Lower leg skin (tissue), 4 donors: ENCODE results near the gene VPS33A. TPM values are rescaled to one million over a fixed set of nuclear protein-coding genes. Genes with fewer than 3 reads are reported as not detected.
A peak's percentile ranks its signal among the peaks of the same experiment; 100 is the strongest.

ENCODE experiments used
- DNase-seq, 2 donors: peaks; one replicate each; pipeline ENCODE4 v3.0.0-alpha.2; 2019; ENCODE audit warnings: low spot score in 2 of 2
- H3K4me3 ChIP-seq: fragments of 200-600 bp; sonication (generic); 2 replicates; pipeline ENCODE4 v1.5.1; 2017; ENCODE audit warnings: mild to moderate bottlenecking, low read depth; ENCODE audit not compliant: poor library complexity, severe bottlenecking
- POLR2A ChIP-seq, 2 donors: fragments of 450-650 bp; IDR thresholded peaks; one replicate each; pipeline ENCODE4 v1.6.1; 2016 to 2017; ENCODE audit warnings: antibody characterized with exemption in 2 of 2, mild to moderate bottlenecking in 1 of 2, moderate library complexity in 1 of 2
- WGBS, 2 donors: methylation state at CpG; one replicate each; pipeline ENCODE4 v1.1.5; 2018; 5-methylcytosine and 5-hydroxymethylcytosine counted together
- intact Hi-C: fragments of 100-400 bp; cut with DNase I; formaldehyde crosslinking; loops from one replicate; pipeline ENCODE4 v1.15.0; 2023; ENCODE audit warnings: low total_unique reads
- total RNA-seq, 4 donors: library from RNA; depleted of rRNA; stranded (reverse); fragments of >200 nt; gene quantifications; one replicate each; pipeline ENCODE4 v1.1.0, GENCODE V29; 2016
- TF ChIP-seq, protein P1 (sequence below), 3 donors: fragments of 450-650 bp; IDR thresholded peaks; one replicate each; pipeline ENCODE4 v1.5.1; 2016; ENCODE audit warnings: antibody characterized with exemption in 3 of 3, mild to moderate bottlenecking in 3 of 3, moderate library complexity in 2 of 3

The VPS33A gene
- total RNA-seq, 4 donors from 2014 or later: 13.5 to 22.4 (median 17.3) TPM

DNA sequence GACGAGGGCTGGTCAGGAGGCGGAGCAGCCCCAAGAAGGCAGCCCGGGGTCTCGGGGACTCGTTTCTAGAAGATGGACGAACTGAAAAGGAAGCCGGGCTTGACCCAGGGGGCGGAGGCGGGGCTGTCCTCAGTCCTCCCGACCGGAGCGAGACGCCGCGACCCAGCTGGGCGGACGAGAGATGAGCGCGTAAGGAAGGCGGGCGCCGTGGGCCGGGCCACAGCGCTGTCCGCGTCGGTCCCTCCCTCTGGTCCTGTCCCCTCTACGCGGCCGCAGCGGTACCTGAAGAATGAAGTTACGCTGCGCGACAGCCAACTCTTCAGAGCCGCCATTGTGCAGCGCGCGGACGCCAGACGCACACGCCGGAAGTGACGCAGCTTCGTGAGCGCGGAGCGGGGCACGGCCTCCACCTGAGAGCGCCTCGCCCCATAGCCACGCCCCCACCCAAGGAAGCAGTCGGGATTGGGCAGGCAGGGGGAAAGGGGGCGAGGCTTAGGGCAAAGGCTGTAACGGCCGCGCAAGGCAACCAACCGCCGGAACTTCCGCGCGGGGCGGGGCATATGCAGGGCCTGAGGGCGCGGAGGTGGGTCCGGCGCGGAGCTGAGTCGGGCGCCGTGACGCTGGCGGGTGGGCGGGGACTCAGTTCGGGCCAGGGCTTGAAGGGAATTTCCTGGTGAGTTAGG, 40.5 kb downstream of the VPS33A start, which contains the start of gene DIABLO:
DIABLO (minus strand) TSS at position 370 of the 683 bp plus-strand sequence; CDS start at position 332, 38 bp downstream.
- intact Hi-C loops: no loop called here
- TF ChIP-seq POLR2A (IDR thresholded peaks at IDR 0.05): peak in 1 of 2 donors; percentile 86
- TF ChIP-seq, protein P1, sequence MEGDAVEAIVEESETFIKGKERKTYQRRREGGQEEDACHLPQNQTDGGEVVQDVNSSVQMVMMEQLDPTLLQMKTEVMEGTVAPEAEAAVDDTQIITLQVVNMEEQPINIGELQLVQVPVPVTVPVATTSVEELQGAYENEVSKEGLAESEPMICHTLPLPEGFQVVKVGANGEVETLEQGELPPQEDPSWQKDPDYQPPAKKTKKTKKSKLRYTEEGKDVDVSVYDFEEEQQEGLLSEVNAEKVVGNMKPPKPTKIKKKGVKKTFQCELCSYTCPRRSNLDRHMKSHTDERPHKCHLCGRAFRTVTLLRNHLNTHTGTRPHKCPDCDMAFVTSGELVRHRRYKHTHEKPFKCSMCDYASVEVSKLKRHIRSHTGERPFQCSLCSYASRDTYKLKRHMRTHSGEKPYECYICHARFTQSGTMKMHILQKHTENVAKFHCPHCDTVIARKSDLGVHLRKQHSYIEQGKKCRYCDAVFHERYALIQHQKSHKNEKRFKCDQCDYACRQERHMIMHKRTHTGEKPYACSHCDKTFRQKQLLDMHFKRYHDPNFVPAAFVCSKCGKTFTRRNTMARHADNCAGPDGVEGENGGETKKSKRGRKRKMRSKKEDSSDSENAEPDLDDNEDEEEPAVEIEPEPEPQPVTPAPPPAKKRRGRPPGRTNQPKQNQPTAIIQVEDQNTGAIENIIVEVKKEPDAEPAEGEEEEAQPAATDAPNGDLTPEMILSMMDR (IDR thresholded peaks at IDR 0.05): no peak
- 0 to 1% methylated on average over 46 to 70 of the region's 74 CpGs for WGBS, 2 donors
- DNase-seq: peak; percentile 99 to 100
- H3K4me3 ChIP-seq: peak within 1 kb of the TSS; percentile 91

DNA sequence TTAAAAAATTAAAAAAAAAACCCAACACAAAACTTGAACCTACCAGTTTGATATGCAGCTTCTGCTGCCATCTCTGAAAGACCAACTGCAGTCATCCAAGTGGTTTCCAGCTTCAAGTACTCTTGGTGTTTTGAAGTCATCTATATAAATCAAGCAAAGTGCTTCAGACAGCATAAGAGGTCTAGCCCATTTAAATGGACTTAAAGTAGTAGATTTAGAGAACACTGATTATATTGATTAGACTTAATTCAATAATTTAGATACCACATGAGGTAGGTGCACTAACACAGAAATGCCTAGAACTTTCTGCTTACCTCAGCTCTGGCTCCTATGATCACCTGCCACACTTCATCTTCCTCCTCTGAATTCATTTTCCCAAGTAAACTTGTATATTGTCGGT, 49.8 kb downstream of the VPS33A start:
- DNase-seq: no peak
- no peak for TF ChIP-seq POLR2A (IDR thresholded peaks at IDR 0.05)
- TF ChIP-seq, protein P1 (IDR thresholded peaks at IDR 0.05): no peak
- 97 to 98% methylated on average over 1 of the region's 1 CpG for WGBS, 2 donors
- H3K4me3 ChIP-seq: no peak overlapping the region
- intact Hi-C loops: no loop called here

DNA sequence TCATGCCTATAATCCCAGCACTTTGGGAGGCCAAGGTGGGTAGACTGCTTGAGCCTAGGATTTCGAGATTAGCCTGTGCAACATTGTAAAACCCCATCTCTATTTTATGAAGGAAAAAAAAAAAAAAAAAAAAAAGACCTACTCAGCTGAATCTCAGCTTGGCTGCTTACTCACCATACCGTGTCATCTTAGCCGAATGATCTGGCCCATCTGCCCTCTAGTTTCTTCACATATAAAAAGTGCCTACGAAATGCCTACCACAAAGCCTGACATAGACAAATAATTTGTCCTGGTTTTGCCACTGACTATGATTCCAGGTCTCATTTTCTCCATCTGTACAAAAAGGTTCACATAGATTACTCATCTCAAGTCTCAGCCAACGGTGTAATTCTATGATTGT, 50.5 kb downstream of the VPS33A start:
- TF ChIP-seq POLR2A (IDR thresholded peaks at IDR 0.05): no peak
- TF ChIP-seq, protein P1 (IDR thresholded peaks at IDR 0.05): no peak
- H3K4me3 ChIP-seq: no peak overlapping the region
- no peak for DNase-seq
- intact Hi-C loops: no loop called here
- 87 to 91% methylated on average over 5 of the region's 5 CpGs for WGBS, 2 donors

DNA sequence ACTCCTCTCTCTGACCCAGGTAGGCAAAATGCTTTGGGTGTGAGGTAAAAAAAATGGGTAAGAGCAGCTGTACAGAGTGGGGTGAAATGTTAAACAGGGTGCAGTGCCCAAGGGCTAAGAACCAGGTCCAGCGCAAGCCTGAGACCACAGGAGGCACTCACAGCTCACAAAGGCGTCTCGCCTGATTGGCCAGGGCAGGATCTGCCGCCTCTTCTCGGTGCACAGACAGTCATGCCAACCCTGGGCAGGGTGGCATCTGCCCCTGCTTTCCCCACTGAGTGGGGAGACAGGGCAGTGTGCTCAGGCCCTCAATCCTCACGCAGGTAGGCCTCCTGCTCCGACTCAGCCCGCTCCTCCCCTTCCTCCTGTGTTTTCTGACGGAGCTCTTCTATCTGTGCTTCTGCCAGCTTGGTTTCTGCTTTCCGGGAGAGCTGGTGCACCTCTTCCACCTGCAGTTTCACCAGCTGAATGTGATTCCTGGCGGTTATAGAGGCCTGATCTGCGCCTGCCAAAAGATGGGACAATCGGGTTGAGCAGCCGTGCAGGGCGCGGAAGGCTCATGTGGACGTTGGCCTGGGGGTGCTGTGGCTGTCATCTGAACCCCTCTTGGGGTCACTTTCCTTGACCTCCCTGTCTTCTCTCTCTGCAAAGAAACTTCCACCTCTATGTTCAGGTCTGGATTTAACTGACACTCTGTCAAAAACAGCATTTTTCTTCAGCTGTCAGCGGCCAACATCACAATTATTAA, 58.0 kb downstream of the VPS33A start:
- intact Hi-C loops: no loop called here
- no peak overlapping the region for H3K4me3 ChIP-seq
- 87 to 91% methylated on average over 18 of the region's 18 CpGs for WGBS, 2 donors
- peak in 1 of 2 donors; percentile 70 for DNase-seq
- no peak for TF ChIP-seq POLR2A (IDR thresholded peaks at IDR 0.05)
- TF ChIP-seq, protein P1 (IDR thresholded peaks at IDR 0.05): no peak

DNA sequence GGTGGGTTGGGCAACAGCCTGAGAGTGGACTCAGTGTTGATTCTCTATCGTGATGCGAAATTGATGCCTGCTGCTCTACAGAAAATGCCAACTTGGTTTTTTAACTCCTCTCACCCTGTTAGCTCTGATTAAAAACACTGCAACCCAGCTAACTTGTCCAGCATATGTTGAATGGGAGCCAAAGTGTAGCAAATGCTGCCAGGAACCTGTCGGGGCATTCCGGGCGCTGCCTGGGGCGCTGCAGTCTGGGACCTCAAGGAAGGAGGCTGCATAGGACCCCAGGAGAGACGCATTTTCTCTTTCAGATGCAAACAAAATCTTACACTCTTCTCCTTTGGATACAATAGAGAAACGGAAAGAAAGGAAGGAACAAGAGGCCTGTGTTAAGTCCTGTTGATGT, 58.9 kb downstream of the VPS33A start:
- peak in 1 of 2 donors; percentile 61 for DNase-seq
- no peak overlapping the region for H3K4me3 ChIP-seq
- TF ChIP-seq, protein P1 (IDR thresholded peaks at IDR 0.05): no peak
- no peak for TF ChIP-seq POLR2A (IDR thresholded peaks at IDR 0.05)
- 78 to 82% methylated on average over 8 of the region's 8 CpGs for WGBS, 2 donors
- intact Hi-C loops: no loop called here
